ENCODE data around the gene MCTP2.

- TF ChIP-seq POLR2AphosphoS5 (IDR thresholded peaks at IDR 0.05; ENCODE audit: low read depth, low read length) (no peak), CTCF (IDR thresholded peaks at IDR 0.05) (no peak), TCF7L2 (IDR thresholded peaks at IDR 0.05; ENCODE audit: low read depth, low read length) (no peak)
Measured at GRCh38 chr15:94477913-94478553, 246.7 kb downstream of the MCTP2 start.

Measured in Panc1 (cell line).